ENCODE results near the gene SF3B6. TPM values are rescaled to one million over a fixed set of nuclear protein-coding genes. Genes with fewer than 3 reads are reported as not detected.

The SF3B6 gene
- total and polyA plus RNA-seq, 2 of the 4 experiments (the other 2 are of a cell fraction), result 143 to 191 TPM

DNA sequence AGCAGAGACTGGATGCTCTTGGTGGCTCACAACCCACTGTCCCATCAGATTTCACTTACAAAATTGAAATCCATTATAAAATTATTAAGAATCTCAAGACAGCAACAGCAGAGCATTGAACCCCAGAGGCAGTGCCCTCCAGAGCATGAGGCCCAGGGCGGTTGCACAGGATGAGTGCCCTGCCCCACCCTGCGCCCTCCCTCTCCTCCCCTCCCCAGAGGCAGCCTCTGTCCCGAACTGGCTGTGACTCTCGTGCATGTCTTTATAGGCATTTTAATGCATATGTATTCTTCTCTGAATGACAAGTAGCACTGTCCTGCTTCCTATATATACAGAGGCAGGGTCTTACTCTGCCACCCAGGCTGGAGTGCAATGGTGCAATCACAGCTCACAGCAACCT, 55.9 kb downstream of the SF3B6 start:
- peaks cover 18% of the 10 kb centered on the region; the same call in 1 of the 2 replicates for H3K9me1 ChIP-seq (ENCODE audit: insufficient read depth, low read length)
- dilution Hi-C loops (cut with HindIII; ENCODE audit: low sequenced_read_pairs, unreplicated experiment), result no loop called here
- no peak overlapping the region for H3K4me3 ChIP-seq (ENCODE audit: insufficient read depth, low read depth, low read length)
- H3K23ac ChIP-seq (ENCODE audit: low read depth, low read length), result no peak overlapping the region
- no peak overlapping the region for H2AFZ ChIP-seq (replicated peaks; ENCODE audit: low read length, poor library complexity)
- no peaks in the 10 kb centered on the region; the same call in 1 of the 2 replicates for H4K20me1 ChIP-seq (ENCODE audit: insufficient read depth, low read length)
- H2BK5ac ChIP-seq (ENCODE audit: low read depth, low read length, poor library complexity, severe bottlenecking), result no peak overlapping the region
- H3K79me1 ChIP-seq (ENCODE audit: low read depth in 1 of 2, low read length in 2 of 2), result peaks cover 0 to 11% of the 10 kb centered on the region in 2 experiments; a peak in 2 of 4 replicates
- ChIA-PET POLR2A (ENCODE audit: unreplicated experiment) (no interaction called here), CTCF (no interaction called here)
- ATAC-seq (ENCODE audit: low read depth), result no peak
- no TSS peak for BruUV-seq (replicated peaks)
- no peak overlapping the region for H4K8ac ChIP-seq (ENCODE audit: low read depth in 2 of 2, low read length in 2 of 2)
- no CpG with 5 or more reads among the region's 4 CpGs for WGBS, 2 experiments (ENCODE audit: extremely low coverage in 2 of 2, insufficient read length in 1 of 2)
- no peak overlapping the region for H2BK15ac ChIP-seq (ENCODE audit: low read depth, low read length)
- no peak overlapping the region; the same call in 1 of the 2 replicates for H2AK5ac ChIP-seq (ENCODE audit: low read depth, low read length)
- in situ Hi-C loops (cut with MboI; ENCODE audit: low sequenced_read_pairs), result no loop called here
- H3K9me3 ChIP-seq (ENCODE audit: control insufficient read depth, insufficient read depth, low read length), result no peaks in the 10 kb centered on the region
- H3K27ac ChIP-seq (ENCODE audit: insufficient read depth, low read length), result no peak overlapping the region
- H3K9ac ChIP-seq (ENCODE audit: low read depth, low read length), result no peak overlapping the region
- intact Hi-C loops (cut with micrococcal nuclease), result no loop called here
- H3K18ac ChIP-seq (ENCODE audit: low read depth, low read length), result no peak overlapping the region
- no peak overlapping the region for H2BK20ac ChIP-seq (ENCODE audit: low read depth, low read length)
- TF ChIP-seq CEBPB (IDR thresholded peaks at IDR 0.05; ENCODE audit: low read depth, low read length) (no peak), RFX5 (IDR thresholded peaks at IDR 0.05; ENCODE audit: low read depth, low read length) (no peak), BHLHE40 (IDR thresholded peaks at IDR 0.05; ENCODE audit: low read depth, low read length) (no peak), NFE2L2 (IDR thresholded peaks at IDR 0.05; ENCODE audit: low read depth, low read length) (no peak), RCOR1 (IDR thresholded peaks at IDR 0.05; ENCODE audit: insufficient replicate concordance, low read length) (no peak), FOS (IDR thresholded peaks at IDR 0.05; ENCODE audit: low read depth, low read length) (no peak), MAFK (IDR thresholded peaks at IDR 0.05; ENCODE audit: low read depth, low read length) (no peak), MAZ (IDR thresholded peaks at IDR 0.05; ENCODE audit: borderline replicate concordance, low read depth, low read length) (no peak), USF2 (IDR thresholded peaks at IDR 0.05; ENCODE audit: low read depth, low read length) (no peak), POLR2A (IDR thresholded peaks at IDR 0.05; ENCODE audit: low read depth, low read length) (no peak)
- TF ChIP-seq, protein P1, sequence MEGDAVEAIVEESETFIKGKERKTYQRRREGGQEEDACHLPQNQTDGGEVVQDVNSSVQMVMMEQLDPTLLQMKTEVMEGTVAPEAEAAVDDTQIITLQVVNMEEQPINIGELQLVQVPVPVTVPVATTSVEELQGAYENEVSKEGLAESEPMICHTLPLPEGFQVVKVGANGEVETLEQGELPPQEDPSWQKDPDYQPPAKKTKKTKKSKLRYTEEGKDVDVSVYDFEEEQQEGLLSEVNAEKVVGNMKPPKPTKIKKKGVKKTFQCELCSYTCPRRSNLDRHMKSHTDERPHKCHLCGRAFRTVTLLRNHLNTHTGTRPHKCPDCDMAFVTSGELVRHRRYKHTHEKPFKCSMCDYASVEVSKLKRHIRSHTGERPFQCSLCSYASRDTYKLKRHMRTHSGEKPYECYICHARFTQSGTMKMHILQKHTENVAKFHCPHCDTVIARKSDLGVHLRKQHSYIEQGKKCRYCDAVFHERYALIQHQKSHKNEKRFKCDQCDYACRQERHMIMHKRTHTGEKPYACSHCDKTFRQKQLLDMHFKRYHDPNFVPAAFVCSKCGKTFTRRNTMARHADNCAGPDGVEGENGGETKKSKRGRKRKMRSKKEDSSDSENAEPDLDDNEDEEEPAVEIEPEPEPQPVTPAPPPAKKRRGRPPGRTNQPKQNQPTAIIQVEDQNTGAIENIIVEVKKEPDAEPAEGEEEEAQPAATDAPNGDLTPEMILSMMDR (conservative IDR thresholded peaks at IDR 0.05; ENCODE audit: low read depth, low read length), result no peak
- TF ChIP-seq, protein P2, sequence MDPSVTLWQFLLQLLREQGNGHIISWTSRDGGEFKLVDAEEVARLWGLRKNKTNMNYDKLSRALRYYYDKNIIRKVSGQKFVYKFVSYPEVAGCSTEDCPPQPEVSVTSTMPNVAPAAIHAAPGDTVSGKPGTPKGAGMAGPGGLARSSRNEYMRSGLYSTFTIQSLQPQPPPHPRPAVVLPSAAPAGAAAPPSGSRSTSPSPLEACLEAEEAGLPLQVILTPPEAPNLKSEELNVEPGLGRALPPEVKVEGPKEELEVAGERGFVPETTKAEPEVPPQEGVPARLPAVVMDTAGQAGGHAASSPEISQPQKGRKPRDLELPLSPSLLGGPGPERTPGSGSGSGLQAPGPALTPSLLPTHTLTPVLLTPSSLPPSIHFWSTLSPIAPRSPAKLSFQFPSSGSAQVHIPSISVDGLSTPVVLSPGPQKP (IDR thresholded peaks at IDR 0.05; ENCODE audit: borderline replicate concordance, low read depth, low read length), result no peak
- no peaks in the 10 kb centered on the region for H3K27me3 ChIP-seq (ENCODE audit: control insufficient read depth, insufficient read depth, low read length)
- H3K4me2 ChIP-seq (ENCODE audit: low read depth, low read length), result no peak overlapping the region
- H4K91ac ChIP-seq (ENCODE audit: insufficient read depth, low read depth, low read length), result no peak overlapping the region
- H3K56ac ChIP-seq (ENCODE audit: extremely low read depth, insufficient read depth, low read length), result no peak overlapping the region
- H4K5ac ChIP-seq (ENCODE audit: low read depth, low read length), result no peak overlapping the region
- no peak overlapping the region for H3K14ac ChIP-seq (replicated peaks; ENCODE audit: low read depth, low read length)
- H3K4ac ChIP-seq (ENCODE audit: low read depth, low read length), result no peak overlapping the region
- H3K36me3 ChIP-seq (ENCODE audit: control insufficient read depth, insufficient read depth, low read length), result peaks cover 9% of the 10 kb centered on the region
- no peak overlapping the region for H2AK9ac ChIP-seq (replicated peaks; ENCODE audit: low read depth, low read length, poor library complexity)
- no peak overlapping the region for H2BK120ac ChIP-seq (ENCODE audit: low read depth, low read length)
- peaks cover 10% of the 10 kb centered on the region for H3K4me1 ChIP-seq (ENCODE audit: control insufficient read depth, insufficient read depth, low read length)
- DNase-seq, result no peak
